ENCODE data around the gene SLC17A6. TPM values are rescaled to one million over a fixed set of nuclear protein-coding genes. Genes with fewer than 3 reads are reported as not detected.

The SLC17A6 gene
- not detected for total RNA-seq
- long read RNA-seq = 0 reads

DNA sequence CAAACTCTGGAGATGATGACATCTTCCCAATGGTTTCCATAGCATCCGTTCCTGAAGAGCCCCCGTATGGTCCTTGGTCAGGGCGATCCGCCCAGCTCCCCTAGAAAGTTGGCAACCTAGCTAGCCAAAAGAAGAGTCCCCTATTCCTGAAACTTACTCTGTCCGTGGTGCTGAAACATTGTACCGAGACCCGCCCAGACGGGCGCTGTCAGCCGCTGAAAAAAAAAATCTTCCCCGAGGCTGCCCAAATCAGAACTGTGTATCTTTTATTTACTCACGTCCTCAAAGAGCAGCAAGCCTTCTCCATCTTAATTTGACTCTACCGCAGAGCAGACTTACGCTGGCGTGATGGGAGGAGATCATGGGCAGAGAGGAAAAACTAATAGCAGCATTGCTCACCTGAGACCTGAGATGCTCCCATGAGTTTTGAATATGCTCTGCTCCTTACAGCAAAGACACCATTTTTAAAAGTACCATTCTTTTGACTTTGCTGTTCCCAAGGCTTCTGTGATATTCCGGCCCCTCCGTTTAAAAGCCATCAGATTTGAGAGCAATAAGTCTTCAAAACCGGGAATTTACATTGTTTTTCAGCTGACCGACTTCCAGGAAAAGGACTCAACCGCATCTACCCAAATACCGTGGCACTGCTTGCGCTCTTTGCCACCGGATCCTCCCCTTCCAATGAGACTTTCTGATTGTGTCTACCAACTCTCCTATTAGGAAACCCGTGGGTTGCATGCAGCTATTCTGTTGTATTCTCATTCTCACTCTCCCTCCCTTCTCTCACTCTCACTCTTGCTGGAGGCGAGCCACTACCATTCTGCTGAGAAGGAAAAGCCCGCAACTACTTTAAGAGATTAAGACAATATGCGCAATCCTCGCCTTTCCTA, at the start of gene SLC17A6:
SLC17A6 (plus strand) TSS at position 786 of the 890 bp plus-strand sequence. CDS start 153 bp downstream, outside the sequence.
- ATAC-seq (no peak), DNase-seq (no peak)
- intact Hi-C loops (cut with DNase I) = loop anchor here (10.0 kb wide), 2 partner anchors 197 to 447 kb away; no protein-coding TSS in a partner anchor

GRCh38 chr11:22302368-22302767, 35.8 kb upstream of the SLC17A6 start:
- intact Hi-C loops (cut with DNase I) = loop anchor here (5.0 to 10.0 kb wide), 2 partner anchors 135 to 1658 kb away; no protein-coding TSS in a partner anchor
- DNase-seq (no peak), ATAC-seq (no peak)

- ATAC-seq (no peak), DNase-seq (no peak)
- intact Hi-C loops (cut with DNase I) = loop anchor here (5.0 to 10.0 kb wide), 2 partner anchors 137 to 1660 kb away; no protein-coding TSS in a partner anchor
Measured at GRCh38 chr11:22304337-22304961, 33.7 kb upstream of the SLC17A6 start.

DNA sequence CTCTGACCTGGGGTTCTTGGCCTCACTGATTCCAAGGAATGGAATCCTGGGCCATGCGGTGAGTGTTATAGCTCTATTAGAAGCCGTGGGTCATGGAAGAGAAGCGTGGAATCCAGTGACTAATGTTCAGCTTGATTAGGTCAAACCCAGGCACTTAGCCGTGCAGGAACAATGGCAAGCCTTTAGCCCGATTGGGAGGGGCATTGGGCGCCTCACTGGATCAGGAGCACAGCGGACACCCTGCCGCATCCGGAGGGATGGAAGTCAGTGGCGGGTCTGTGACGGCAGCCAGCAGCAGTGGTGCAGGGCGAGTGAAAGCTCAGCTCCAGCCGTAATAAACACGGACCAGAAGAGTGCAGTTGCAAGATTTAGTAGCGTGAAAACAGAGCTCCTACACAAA, 20.5 kb upstream of the SLC17A6 start:
- no peak for ATAC-seq
- no peak for DNase-seq
- intact Hi-C loops (cut with DNase I) = no loop called here

- no peak for DNase-seq
- intact Hi-C loops (cut with DNase I) = loop anchor here (10.0 kb wide), 2 partner anchors 203 to 453 kb away; no protein-coding TSS in a partner anchor
- no peak for ATAC-seq
Measured at GRCh38 chr11:22331771-22332170, 6.4 kb upstream of the SLC17A6 start.

GRCh38 chr11:22336587-22336986, 1.6 kb upstream of the SLC17A6 start:
- no peak for DNase-seq
- no peak for ATAC-seq
- intact Hi-C loops (cut with DNase I) = loop anchor here (10.0 kb wide), 2 partner anchors 198 to 448 kb away; no protein-coding TSS in a partner anchor

GRCh38 chr11:22339611-22340010, 1.4 kb downstream of the SLC17A6 start:
- intact Hi-C loops (cut with DNase I) = loop anchor here (10.0 kb wide), 2 partner anchors 195 to 445 kb away; no protein-coding TSS in a partner anchor
- DNase-seq (no peak), ATAC-seq (no peak)

DNA sequence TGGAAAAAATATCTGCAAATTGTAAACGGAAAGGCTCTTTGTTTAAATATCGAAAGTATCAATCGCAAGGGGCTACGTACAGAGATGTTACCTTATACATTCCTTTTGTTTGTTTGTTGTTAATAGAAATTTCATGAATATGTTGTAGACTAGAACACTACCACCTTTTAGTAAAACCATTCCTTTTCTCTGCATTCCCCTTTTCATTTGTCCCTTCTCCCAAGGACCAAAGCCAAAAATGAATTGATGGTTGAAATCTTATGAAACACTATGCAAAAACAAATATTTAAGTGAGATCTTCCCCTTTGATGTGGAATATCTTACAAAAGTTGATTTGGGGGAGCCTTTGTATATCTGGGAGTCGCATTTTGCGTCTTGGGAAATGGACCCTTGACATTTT, 2.1 kb downstream of the SLC17A6 start:
- intact Hi-C loops (cut with DNase I) = no loop called here
- ATAC-seq (no peak), DNase-seq (no peak)

GRCh38 chr11:22340701-22341587, 2.8 kb downstream of the SLC17A6 start:
- DNase-seq = no peak
- ATAC-seq = no peak
- intact Hi-C loops (cut with DNase I) = no loop called here

- DNase-seq = no peak
- ATAC-seq = no peak
- intact Hi-C loops (cut with DNase I) = no loop called here
Measured at GRCh38 chr11:22341588-22341931, 3.4 kb downstream of the SLC17A6 start.

- DNase-seq (no peak), ATAC-seq (no peak)
- intact Hi-C loops (cut with DNase I) = no loop called here
Measured at GRCh38 chr11:22342211-22343031, 4.2 kb downstream of the SLC17A6 start.

- ATAC-seq (no peak), DNase-seq (no peak)
- intact Hi-C loops (cut with DNase I) = no loop called here
Measured at GRCh38 chr11:22343032-22343324, 4.8 kb downstream of the SLC17A6 start.

- ATAC-seq (no peak), DNase-seq (no peak)
- intact Hi-C loops (cut with DNase I) = no loop called here
Measured at GRCh38 chr11:22343371-22344032, 5.3 kb downstream of the SLC17A6 start.

DNA sequence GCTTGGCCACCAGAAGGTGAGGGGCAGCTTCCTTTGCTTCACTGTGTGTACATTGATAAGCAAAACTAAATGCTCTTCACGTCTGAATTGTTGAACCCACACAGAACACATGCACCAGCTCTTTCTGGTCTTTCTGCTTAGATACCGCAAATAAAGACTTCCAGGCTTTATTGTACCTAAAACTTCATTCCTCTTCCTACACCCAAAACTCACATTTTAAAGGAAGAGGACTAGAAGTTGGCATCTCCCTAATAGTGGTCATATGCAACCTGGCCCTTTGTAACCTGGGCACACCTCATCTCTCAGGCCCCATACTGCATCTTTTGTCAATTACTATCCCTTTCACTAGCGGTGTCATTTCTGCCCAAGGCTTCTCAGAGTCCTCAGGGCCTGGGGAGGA, 5.9 kb downstream of the SLC17A6 start:
- no peak for ATAC-seq
- DNase-seq = no peak
- intact Hi-C loops (cut with DNase I) = no loop called here

DNA sequence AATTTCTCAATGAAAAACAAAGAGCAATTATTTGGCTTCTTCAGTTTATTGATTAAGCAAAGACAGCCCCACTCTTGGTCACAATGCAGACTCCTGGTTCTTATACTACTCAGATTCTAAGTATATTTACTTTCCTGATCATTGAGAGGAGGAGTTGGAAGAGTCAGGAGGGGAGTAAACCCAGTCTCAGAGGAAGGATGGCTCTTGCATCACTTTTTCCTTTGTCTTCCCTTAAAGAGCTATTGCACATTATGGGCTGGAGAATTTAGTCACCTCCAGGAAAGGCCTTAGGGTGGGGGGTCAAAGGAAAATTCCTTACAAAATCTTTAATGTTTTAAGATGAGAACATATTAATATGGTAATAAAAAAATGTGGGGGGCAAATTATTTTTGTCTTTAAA, 8.1 kb downstream of the SLC17A6 start:
- intact Hi-C loops (cut with DNase I) = no loop called here
- ATAC-seq (no peak), DNase-seq (no peak)

GRCh38 chr11:22347857-22348487, 9.8 kb downstream of the SLC17A6 start:
- intact Hi-C loops (cut with DNase I) = no loop called here
- ATAC-seq = no peak
- no peak for DNase-seq

DNA sequence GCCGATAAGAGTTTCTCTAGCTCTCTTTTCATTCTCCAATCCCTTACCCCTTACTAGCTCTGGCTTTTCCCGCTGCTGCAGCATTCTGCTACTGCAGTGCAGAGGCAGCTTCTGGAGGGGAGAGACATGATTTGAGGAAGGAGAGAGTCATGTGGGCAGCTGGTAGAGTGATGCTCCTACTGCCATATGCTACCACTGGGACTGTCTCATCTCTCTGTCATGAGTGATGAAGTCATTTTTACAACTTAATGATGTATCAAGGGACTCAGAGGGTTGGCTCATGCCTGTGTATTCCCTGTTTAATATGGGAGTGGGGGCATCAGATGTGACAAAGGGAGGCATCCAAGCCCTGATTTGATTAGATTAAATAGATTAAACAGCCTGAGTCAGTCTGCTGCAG, 11.3 kb downstream of the SLC17A6 start:
- DNase-seq (no peak), ATAC-seq (no peak)
- intact Hi-C loops (cut with DNase I) = no loop called here

DNA sequence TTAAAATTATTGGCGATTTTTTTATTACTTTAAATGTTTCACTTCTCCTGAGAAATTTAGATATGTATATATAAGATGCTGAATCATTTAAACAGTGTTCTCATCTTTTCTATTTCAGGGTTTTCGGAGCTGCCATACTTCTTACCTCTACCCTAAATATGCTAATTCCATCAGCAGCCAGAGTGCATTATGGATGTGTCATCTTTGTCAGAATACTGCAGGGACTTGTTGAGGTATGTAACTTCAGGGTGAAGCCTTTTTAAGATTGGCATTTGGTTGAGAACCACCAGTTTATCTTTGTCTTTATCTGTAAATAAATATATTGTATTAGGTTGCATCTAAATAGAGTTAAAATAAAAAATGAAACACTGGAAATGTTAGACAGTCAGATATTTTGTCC, 21.1 kb downstream of the SLC17A6 start:
- DNase-seq (no peak), ATAC-seq (no peak)
- intact Hi-C loops (cut with DNase I) = no loop called here
